NCI-H2227 (cell line): ENCODE measurements around the gene CNR1.

ENCODE experiments used
- DNase-seq: peaks from one replicate; lab custom pipeline; 2025; ENCODE audit not compliant: unreplicated experiment; lab: John Stamatoyannopoulos, UW

CNR1 gene

GRCh38 chr6:88144637-88145297 lies 21.4 kb downstream of the CNR1 start:
- no peak for DNase-seq

- no peak for DNase-seq
These were observed 22.6 kb downstream of the CNR1 start for GRCh38 chr6:88143421-88144157.

GRCh38 chr6:88142297-88142668 lies 23.9 kb downstream of the CNR1 start:
- no peak for DNase-seq

GRCh38 chr6:88141561-88142296 lies 24.4 kb downstream of the CNR1 start:
- no peak for DNase-seq

GRCh38 chr6:88137915-88138314 lies 28.2 kb downstream of the CNR1 start:
- no peak for DNase-seq

GRCh38 chr6:88135578-88136114 lies 30.5 kb downstream of the CNR1 start:
- DNase-seq, result no peak

- DNase-seq, result no peak
These were observed 31.6 kb downstream of the CNR1 start for GRCh38 chr6:88134575-88134974.

- no peak for DNase-seq
These were observed 32.4 kb downstream of the CNR1 start for GRCh38 chr6:88133718-88134117.

GRCh38 chr6:88124925-88125557 lies 41.1 kb downstream of the CNR1 start:
- no peak for DNase-seq

- DNase-seq, result no peak
These were observed 45.5 kb downstream of the CNR1 start for GRCh38 chr6:88120635-88121034.

GRCh38 chr6:88119769-88120168 lies 46.4 kb downstream of the CNR1 start:
- no peak for DNase-seq

GRCh38 chr6:88116276-88116675 lies 49.9 kb downstream of the CNR1 start:
- DNase-seq, result no peak

- no peak for DNase-seq
These were observed 50.8 kb downstream of the CNR1 start for GRCh38 chr6:88115307-88115706.

GRCh38 chr6:88114838-88115237 lies 51.3 kb downstream of the CNR1 start:
- DNase-seq, result no peak

GRCh38 chr6:88111991-88112390 lies 54.2 kb downstream of the CNR1 start:
- DNase-seq, result no peak

GRCh38 chr6:88107241-88107640 lies 58.9 kb downstream of the CNR1 start:
- no peak for DNase-seq

GRCh38 chr6:88105741-88106340 lies 60.3 kb downstream of the CNR1 start:
- no peak for DNase-seq
